ENCODE measurements around the gene PRMT1. TPM values are rescaled to one million over a fixed set of nuclear protein-coding genes. Genes with fewer than 3 reads are reported as not detected.
A peak's percentile ranks its signal among the peaks of the same experiment; 100 is the strongest.

The PRMT1 gene
- total RNA-seq, 1 experiment from 2014 or later, result 219 TPM

GRCh38 chr19:49672131-49672919 is 4.7 kb upstream of the PRMT1 start:
- TF ChIP-seq CTCF (IDR thresholded peaks at IDR 0.05) (peak; percentile 93), SIN3A (IDR thresholded peaks at IDR 0.05; ENCODE audit: borderline replicate concordance, insufficient read depth, low read depth, low read length) (no peak)
- CTCF ChIA-PET, result interaction anchor here (1.0 kb wide), 1 partner anchor 9 kb away, joined by 6 read pairs; no protein-coding TSS in a partner anchor

GRCh38 chr19:49676136-49676783 is 811 bp upstream of the PRMT1 start:
- Histone ChIP-seq H3K9me3 (ENCODE audit: control insufficient read depth, insufficient read depth, low read depth, low read length) (no peaks in the 10 kb centered on the region), H3K27ac (ENCODE audit: low read length) (peak overlapping the region; percentile 98), H3K36me3 (ENCODE audit: control insufficient read depth, insufficient read depth, low read length) (peaks cover 3% of the 10 kb centered on the region), H3K4me3 (ENCODE audit: low read depth in 2 of 2, low read length in 2 of 2) (peak overlapping the region; percentile 72 to 88), H3K27me3 (ENCODE audit: control insufficient read depth, insufficient read depth, low read length) (no peaks in the 10 kb centered on the region), H3K4me1 (ENCODE audit: control insufficient read depth, insufficient read depth, low read length) (peaks cover 23% of the 10 kb centered on the region)
- DNase-seq (ENCODE audit: low read depth, low spot score) (peak; percentile 84), ATAC-seq (peak; percentile 43)
- TF ChIP-seq SIN3A (IDR thresholded peaks at IDR 0.05; ENCODE audit: borderline replicate concordance, insufficient read depth, low read depth, low read length), result no peak
- no peak for TF ChIP-seq REST (IDR thresholded peaks at IDR 0.05; ENCODE audit: insufficient read depth in 1 of 2, low read depth in 2 of 2, low read length in 1 of 2)
- TF ChIP-seq CTCF (IDR thresholded peaks at IDR 0.05), result no peak
- peak; percentile 79 for TF ChIP-seq POLR2AphosphoS5 (IDR thresholded peaks at IDR 0.05; ENCODE audit: low read depth, low read length)
- in situ Hi-C loops (cut with HindIII; ENCODE audit: low pct_unique_long_range_greater_than_20kb, low sequenced_read_pairs), result no loop called here
- CTCF ChIA-PET, result interaction anchor here (0.5 to 1.0 kb wide), 4 partner anchors 40 to 231 kb away, joined by 3 to 4 read pairs (median 4); partner anchors contain the start of gene NOSIP
- BruUV-seq (replicated peaks), result no TSS peak
- intact Hi-C loops (cut with micrococcal nuclease; ENCODE audit: unreplicated experiment), result no loop called here
- POLR2A ChIA-PET, result interaction anchor here (0.6 to 1.2 kb wide), 4 partner anchors 11 to 182 kb away, joined by 3 to 5 read pairs (median 4); partner anchors contain the start of genes RRAS and SCAF1

More at GRCh38 chr19:49672131-49672919, 4.7 kb upstream of the PRMT1 start:
- H3K27ac ChIP-seq (ENCODE audit: low read length), result 0 out of 2 replicates have a peak overlapping the region, but pooled peaks have one; percentile 23
- in situ Hi-C loops (cut with HindIII; ENCODE audit: low pct_unique_long_range_greater_than_20kb, low sequenced_read_pairs) (no loop called here), intact Hi-C loops (cut with micrococcal nuclease; ENCODE audit: unreplicated experiment) (no loop called here)
- H3K27me3 ChIP-seq (ENCODE audit: control insufficient read depth, insufficient read depth, low read length), result no peaks in the 10 kb centered on the region
- peak; percentile 40 for ATAC-seq
- H3K4me1 ChIP-seq (ENCODE audit: control insufficient read depth, insufficient read depth, low read length), result peaks cover 4% of the 10 kb centered on the region; the same call in 1 of the 2 replicates
- no peaks in the 10 kb centered on the region for H3K9me3 ChIP-seq (ENCODE audit: control insufficient read depth, insufficient read depth, low read depth, low read length)
- no peaks in the 10 kb centered on the region; the same call in 1 of the 2 replicates for H3K36me3 ChIP-seq (ENCODE audit: control insufficient read depth, insufficient read depth, low read length)
- POLR2A ChIA-PET, result no interaction called here
- no peak overlapping the region for H3K4me3 ChIP-seq (ENCODE audit: low read depth in 2 of 2, low read length in 2 of 2)
- no TSS peak for BruUV-seq (replicated peaks)
- DNase-seq (ENCODE audit: low read depth, low spot score), result no peak
